ENCODE measurements around the gene ESR1.

DNA sequence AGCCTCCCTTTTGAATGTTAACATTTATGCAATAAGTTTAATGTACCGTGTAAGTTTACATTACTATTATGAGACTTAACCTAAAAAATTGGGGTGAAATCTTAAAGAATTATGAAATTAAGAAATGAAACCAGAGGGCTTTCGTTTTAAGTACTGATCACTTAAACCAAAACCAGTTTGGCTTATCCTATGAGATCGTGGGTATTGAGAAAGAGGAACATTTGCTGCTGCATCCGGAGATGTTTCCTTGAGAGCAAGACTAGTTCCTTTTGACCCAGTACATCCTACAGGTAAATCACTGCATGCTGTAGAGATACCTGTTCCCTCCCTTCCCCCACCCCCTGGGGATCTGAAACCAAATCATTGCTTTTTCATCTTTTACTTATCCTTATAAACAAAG is 201.3 kb downstream of the ESR1 start:
- no peak for TF ChIP-seq YY1 (IDR thresholded peaks at IDR 0.05; ENCODE audit: insufficient read depth, insufficient read length)
- no peak for TF ChIP-seq ZNF274 (IDR thresholded peaks at IDR 0.05; ENCODE audit: low read depth, low read length)
